Right kidney (tissue), 1 donor: ENCODE results near the gene PRDM9.
"Not testable (repeated sequence)": the region's sequence is repeated elsewhere in the genome, so short reads cannot be mapped to it uniquely, and the experiment has no call there.

Experiments used
- DNase-seq: peaks from one replicate; pipeline ENCODE4 v3.0.0-alpha.2; 2016

PRDM9 gene

GRCh38 chr5:23527216-23527920 lies 20.0 kb downstream of the PRDM9 start:
- DNase-seq, result not testable (repeated sequence)

GRCh38 chr5:23528677-23529076 lies 21.3 kb downstream of the PRDM9 start:
- DNase-seq, result no peak

- DNase-seq, result no peak
These were observed 23.2 kb downstream of the PRDM9 start for GRCh38 chr5:23530571-23530970.

- DNase-seq, result no peak
These were observed 63.6 kb downstream of the PRDM9 start for GRCh38 chr5:23571059-23571458.
